Prostate gland (tissue), 2 donors: Measurements from ENCODE around the gene CELF1.

ENCODE experiments used
- POLR2AphosphoS5 ChIP-seq: sonication (generic); formaldehyde crosslinking; IDR thresholded peaks from one replicate; pipeline ENCODE4 v1.6.1; 2017; ENCODE audit warnings: antibody characterized with exemption
- TF ChIP-seq, protein P1 (sequence below), 4 experiments: fragments of 200-600 bp in 2 of 4; fragments of 450-650 bp in 2 of 4; sonication (generic) in 2 of 4; IDR thresholded peaks; 1 replicate in 3 of 4; 2 replicates in 1 of 4; pipeline ENCODE4 v1.5.1; 2016 to 2019; ENCODE audit warnings: antibody characterized with exemption in 4 of 4, mild to moderate bottlenecking in 2 of 4, moderate library complexity in 2 of 4

GRCh38 chr11:47586098-47586855 lies 33.3 kb upstream of the CELF1 start, which contains the start of gene FAM180B:
- TF ChIP-seq, protein P1, sequence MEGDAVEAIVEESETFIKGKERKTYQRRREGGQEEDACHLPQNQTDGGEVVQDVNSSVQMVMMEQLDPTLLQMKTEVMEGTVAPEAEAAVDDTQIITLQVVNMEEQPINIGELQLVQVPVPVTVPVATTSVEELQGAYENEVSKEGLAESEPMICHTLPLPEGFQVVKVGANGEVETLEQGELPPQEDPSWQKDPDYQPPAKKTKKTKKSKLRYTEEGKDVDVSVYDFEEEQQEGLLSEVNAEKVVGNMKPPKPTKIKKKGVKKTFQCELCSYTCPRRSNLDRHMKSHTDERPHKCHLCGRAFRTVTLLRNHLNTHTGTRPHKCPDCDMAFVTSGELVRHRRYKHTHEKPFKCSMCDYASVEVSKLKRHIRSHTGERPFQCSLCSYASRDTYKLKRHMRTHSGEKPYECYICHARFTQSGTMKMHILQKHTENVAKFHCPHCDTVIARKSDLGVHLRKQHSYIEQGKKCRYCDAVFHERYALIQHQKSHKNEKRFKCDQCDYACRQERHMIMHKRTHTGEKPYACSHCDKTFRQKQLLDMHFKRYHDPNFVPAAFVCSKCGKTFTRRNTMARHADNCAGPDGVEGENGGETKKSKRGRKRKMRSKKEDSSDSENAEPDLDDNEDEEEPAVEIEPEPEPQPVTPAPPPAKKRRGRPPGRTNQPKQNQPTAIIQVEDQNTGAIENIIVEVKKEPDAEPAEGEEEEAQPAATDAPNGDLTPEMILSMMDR (IDR thresholded peaks at IDR 0.05): no peak
- TF ChIP-seq POLR2AphosphoS5: no peak
